Measurements from ENCODE around the gene MPP7.

MPP7 gene

DNA sequence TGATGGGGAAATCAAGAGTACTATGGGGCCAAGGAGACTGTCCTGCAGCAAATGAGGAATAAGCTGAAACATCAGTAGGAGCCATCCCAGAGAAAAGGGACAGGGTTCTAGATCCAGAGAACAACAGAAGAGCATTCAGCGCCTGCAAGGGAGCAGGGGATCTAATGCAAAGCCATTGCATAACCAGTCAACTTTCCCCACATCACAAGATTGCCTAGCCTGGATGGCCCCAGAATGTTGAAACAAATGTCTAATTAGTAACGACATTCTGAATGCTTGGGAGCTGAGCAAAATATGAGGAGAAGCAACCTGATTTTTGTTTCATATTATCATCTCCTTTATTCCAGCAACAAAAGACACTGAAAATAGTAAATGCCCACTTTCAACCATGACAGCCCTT is 2.7 kb upstream of the MPP7 start:
- no peak for DNase-seq (ENCODE audit: low read depth)

DNA sequence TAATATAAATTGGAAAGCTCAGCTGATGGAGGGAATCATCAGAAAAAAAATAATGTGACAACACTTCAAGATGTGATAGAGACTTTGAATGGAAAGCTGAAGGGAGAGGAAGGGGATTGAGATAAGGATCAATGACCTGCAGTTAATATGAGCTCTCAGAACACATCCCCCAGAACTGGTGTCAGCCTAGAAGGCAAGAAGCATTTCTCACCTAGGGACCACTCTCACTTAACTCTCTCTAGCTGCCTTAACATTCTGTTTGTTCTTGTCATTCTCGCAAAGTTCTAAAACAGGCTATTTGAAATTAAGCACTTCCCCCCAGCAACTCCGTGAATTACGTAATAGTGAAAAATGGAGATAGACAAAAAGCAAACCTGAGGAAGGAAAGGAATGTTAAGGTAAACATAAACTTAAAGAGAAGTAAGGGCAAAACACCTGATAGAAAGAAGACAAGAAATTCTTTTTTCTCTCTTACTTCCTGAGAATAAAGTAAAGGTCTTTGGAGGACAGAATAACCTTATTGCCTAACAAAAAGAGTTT is 1.2 kb upstream of the MPP7 start:
- DNase-seq (ENCODE audit: low read depth), result no peak

DNA sequence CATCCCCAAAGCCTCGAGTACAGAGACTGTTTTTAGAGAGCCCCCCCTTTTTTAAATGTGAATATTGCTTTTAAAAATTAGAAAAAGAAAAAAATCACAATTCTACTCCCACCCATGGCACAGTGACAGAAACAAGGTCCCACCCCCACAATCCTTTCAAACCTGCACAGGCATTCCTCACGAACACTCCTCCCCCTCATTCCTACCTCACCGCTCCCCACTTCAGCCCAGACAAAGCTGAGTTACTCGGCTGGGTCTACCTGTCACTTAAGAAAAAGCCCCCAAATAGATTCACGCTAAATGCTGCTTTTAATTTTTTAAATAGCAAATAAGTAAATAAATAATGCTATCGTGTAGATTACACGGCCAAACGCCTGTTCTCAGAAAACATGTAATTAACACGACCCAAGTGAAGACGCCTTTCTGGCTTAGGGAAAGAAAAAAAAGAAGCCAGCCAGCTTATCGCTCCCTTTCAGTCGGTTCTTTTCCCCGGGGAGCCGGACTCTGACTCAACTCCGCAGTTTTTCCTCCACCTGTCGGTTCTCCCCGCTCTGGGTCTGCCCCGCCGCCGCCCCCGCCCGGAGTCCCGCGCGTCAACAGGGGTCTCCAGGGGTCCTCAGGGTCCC is 739 bp downstream of the MPP7 start:
- DNase-seq (ENCODE audit: low read depth), result no peak

DNA sequence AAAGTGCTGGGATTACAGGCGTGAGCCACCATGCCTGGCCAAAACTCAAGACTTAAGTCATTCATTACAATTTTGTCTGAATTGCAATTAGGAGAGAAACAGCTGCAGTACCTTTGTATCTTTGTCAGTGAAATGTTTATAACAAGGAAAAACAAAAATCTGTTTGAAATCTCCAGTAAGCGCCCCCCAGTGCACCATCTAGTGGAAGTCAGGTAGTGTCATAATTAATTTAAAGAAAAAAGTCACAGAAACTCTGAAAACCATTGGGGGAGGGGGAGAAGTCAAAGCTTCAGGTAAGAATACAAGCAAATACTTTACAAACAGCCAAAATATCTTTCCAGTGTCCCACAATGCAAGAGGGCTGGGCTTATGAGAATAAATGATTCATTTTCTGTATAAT is 2.8 kb downstream of the MPP7 start:
- no peak for DNase-seq (ENCODE audit: low read depth)

DNA sequence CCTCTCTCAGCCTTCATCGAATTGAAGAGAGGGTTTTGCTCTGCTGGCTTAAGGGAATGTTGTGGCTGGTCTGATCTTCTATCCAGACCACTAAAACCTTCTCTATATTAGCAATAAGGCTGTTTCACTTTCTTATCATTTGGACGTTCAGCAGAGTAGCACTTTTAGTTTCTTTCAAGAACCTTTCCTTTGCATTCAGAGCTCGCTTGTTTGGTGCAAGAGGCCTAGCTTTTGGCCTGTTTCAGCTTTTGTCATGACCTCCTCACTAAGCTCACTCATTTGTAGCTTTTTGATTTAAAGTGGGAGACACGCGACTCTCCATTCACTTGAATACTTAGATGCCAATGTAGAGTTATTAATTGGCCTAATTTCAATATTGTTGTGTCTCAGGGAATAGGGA is 3.9 kb downstream of the MPP7 start:
- no peak for DNase-seq (ENCODE audit: low read depth)

DNA sequence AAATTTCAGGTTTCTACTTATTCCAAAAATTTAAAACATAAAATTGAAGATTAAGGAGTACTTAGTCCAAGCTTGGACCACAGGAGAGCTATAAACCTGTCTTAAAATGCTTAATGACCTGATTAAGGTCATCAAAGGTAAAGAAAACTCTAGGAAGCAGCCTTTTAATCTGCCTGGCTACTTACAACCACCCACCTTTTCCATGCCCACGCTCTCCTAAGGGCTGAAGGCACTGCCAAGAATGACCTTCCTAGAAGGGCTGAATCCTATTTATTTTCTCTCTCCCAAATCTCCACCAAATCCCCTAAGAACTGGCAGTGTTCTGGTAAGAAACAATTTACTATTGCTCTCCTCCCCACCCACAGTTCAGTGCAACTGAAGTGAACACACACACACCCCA is 6.8 kb downstream of the MPP7 start:
- DNase-seq (ENCODE audit: low read depth), result no peak

DNA sequence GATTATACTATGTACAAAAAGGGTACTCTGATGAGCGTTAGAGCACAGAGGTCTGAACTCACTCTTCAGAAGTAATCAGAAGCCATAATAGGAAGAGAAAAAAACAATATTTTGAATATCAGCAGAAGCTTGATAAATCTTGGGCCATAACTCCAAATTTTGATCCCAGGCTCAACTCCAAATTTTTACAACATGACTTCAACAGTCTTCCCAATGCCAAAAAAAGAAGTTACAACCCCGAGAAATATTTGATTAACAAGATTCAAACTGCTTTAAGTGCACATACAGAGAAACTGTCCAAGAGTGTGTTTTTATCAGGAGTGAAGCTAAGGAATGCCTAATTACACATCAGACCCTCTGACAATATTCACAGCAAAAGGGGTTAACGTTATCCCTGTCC is 7.5 kb downstream of the MPP7 start:
- no peak for DNase-seq (ENCODE audit: low read depth)

DNA sequence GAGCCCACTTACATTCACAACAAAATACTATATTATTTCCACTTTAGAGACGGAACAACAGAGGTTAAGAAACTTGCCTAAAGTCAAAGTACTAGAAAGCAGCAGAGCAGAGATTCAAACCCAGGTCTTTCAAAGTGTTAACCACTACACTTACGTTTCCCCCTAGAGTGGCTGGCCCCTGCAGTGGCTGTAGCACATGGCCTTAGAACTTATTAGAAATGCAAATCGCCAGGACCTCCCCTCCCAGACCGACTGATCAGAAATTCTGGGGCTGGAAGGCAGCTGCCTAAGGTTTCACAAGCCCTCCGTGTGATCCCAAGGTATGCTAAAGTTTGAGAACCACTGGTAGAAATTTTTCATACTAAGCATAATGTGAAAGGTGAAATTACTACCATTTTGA is 8.1 kb downstream of the MPP7 start:
- no peak for DNase-seq (ENCODE audit: low read depth)

DNA sequence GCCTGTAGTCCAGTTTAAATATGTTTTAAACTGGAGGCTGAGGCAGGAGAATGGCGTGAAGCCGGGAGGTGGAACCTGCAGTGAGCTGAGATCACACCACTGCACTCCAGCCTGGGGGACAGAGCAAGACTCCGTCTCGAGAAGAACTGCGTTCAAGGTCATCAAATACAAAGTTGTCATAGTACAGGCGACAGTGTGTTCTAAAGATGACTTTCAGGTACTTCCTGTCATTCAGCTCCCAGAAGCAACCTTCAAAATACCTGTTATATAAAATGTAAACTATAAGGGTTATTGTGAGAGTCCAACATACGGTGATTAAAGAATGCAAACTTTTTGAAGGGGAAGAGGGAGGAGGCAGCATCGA is 8.7 kb downstream of the MPP7 start:
- DNase-seq (ENCODE audit: low read depth), result no peak

DNA sequence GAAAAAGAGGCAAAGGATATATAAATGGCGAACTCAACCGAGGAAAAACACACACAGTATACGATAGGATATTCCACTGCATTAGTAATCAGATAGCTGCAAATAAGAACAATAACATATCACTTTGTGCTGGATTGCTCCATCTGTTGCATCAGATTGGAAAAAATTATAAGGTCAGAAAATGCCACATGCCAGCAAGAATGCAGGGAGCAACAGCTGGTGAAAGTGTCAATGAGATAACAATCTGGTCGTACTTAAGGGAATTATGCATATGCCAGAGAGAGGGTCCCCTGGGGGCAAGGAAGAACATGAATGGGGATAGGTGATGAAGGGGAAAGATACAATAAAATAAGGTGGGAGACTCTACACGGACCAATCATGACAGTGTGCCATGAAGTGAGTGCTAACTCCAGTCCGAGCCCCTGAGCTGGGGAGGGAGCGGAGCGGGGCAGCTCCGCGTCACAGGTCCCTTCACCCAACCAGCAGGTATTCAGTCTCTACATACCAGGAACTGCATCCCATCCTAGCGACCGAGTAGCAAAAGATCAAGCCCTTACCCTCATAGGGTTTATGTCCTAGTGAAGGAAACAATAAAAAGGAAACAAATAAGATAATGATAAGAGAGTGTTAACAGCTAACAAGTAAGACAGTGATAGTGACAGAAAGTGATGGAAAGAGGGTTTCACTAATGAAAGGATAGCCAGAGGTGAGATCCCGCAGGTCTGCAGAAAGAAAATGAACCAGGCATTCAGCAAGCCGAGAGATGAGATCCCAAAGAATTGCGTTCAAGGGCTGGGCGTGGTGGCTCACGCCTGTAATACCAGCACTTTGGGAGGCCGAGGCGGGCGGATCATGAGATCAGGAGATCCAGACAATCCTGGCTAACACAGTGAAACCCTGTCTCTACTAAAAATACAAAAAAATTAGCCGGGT is 9.4 kb downstream of the MPP7 start:
- no peak for DNase-seq (ENCODE audit: low read depth)

DNA sequence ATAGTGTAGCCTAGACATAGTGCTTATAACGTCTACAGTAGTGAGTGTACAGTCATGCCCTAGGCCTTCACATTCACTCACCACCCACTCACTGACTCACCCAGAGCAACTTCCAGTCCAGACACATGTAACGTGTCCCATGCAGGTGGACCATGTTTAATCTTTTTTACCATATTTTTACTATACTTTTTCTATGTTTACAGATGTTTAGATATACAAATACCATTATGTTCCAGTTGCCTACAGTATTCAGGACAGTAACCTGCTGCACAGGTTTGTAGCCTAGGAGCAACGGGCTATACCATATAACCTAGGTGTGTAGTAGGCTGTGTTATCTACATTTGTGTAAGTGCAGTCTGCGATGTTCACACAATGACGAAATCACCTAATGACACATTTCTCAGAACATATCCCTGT is 11.0 kb downstream of the MPP7 start:
- DNase-seq (ENCODE audit: low read depth), result no peak

DNA sequence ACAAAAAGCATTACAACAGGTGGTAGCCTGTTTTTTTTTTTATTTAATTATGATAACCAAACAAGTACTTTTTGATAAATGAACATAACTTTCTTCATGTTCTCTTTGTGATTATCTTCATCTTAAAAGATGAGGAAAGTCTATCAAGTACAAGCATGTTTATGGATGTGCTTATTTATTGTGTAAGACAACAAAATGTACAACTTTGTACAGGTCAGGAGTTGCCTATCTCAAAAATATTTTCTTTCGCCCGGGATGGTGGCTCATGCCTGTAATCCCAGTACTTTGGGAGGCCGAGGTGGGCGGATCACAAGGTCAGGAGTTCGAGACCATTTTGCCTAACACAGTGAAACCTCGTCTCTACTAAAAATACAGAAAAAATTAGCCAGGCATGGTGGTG is 17.0 kb downstream of the MPP7 start:
- DNase-seq (ENCODE audit: low read depth), result no peak

DNA sequence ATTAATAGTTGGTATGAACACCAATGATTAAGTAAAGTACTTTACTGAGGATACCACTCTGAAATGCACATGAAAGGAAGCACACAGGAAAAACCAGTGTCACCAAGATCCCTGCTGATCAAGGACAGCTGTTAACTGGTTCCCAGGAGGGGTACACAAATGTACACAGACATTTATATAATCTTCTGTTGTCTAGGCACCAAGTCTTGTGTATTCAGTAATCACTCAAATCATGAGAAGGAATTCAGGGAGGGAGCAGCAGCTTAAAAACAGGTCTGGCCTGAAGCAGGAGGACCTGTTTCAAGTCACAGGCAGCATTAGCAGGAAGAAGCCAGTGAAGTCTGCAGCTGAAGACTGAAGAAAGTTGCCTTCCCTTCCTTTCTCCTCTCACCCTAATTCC is 18.7 kb downstream of the MPP7 start:
- no peak for DNase-seq (ENCODE audit: low read depth)

DNA sequence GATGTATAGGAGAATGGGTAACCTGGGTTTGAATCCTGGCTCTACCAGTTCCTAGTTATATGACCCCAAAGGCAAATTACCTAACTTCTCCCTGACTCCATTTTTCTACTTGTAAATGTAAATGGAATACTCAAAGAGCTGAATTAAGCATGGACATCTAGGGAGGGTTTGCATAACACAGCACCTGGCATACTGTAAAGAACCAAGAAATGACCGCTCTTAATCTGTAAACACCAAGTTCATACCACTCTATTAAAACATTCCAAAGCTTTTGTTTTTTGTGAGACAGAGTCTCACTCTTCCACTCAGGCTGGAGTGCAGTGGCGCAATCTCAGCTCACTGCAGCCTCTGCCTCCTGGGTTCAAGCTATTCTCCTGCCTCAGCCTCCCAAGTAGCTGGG is 19.6 kb downstream of the MPP7 start:
- no peak for DNase-seq (ENCODE audit: low read depth)

DNA sequence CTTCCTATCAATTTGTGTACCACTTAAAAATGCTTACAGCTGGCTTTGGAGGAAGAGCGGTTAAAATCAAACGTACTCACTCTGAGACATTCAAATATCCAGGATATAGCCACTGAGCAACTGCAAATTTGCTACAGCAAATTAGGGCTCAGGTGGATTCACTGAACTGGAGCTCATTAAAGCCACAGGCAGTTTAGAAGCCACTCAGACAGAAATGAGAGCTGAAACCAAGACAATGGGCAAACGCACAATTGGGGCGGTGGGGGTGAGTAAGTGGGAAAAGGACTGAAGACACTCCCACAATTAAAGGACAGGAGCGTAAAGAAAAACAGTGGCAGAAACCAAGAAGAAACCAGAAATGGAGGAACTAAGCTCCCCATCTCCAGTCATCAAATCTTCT is 20.5 kb downstream of the MPP7 start:
- no peak for DNase-seq (ENCODE audit: low read depth)

DNA sequence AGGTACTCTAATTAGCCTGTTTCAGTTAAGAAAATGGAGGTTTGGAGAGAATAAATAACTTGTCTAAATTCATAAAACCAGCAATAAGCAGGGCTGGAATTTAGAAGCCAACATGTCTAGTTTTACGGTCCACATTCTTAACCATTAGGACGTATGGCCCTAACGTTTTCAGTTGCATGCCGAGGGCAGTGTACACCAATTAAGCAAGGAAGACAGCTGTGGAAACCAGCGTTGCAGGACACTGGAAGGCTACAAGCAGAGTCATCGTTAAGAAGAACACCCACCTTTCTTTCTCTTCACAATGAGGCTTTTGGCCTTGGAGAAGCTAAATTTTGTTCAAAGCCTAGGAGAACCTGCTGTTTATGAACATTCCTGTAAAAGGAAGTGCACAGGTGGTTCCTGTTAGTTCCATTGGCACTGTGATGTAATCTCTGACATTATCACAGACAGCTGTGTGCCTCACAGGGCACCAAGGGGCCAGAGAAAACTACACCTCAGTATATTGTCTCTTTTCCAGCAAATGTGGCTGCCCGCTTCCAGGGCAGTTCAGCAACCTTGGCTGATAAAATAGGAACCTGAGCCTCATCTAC is 21.0 kb downstream of the MPP7 start:
- no peak for DNase-seq (ENCODE audit: low read depth)

DNA sequence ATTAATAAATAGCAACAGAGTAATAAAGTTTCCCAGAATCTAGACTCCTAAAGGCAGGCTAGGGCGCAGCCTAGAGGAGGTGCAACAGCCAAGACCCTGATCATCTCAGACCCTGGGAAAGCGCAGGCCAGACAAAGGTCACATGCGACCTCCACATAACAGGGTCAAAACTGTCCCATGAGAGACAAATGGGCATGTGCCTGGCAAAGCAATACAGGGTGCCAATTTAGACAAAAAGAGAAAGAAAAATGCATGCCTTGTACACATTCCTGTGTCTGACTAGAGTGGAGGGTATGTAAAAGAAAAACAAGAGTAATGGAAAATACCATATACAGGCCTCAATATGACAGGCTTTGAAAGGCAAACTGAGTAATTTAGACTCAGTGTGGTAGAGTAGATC is 22.2 kb downstream of the MPP7 start:
- no peak for DNase-seq (ENCODE audit: low read depth)

DNA sequence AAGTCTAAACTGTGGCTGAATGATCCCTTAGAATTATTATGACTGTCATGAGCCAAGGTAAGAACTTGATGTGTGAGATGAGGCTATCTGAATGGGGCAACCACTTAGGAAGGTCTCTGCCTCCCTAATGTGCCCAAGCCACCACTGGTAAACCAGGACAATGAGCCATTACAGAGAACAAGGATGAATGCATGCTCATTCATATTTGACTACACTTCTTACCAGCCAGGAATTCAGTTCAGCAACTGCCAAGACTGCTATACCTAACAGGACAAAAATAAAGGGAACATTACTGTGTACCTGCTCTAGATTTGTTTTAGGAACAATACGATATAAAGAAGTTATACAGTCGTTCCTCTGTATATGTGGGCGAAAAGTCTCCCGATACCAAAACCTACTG is 23.0 kb downstream of the MPP7 start:
- DNase-seq (ENCODE audit: low read depth), result no peak

DNA sequence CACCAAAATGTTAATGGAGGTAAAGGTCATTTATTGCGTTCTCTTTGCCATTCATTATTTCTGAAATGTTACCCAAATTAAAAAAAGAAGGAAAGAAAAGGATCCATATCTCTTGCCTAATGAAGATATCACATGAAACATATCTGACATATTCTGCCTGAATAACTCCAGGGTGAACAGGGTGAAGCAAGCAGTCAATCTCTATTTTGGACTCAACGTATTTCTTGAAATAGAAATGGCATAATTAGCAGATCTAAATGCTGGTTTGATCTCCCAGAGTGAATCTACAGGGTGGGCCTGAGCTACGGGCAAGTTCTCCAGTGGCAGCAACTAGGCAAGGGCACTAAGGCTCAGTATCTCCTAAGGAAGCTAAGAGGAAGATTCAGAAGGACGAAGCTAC is 24.0 kb downstream of the MPP7 start:
- no peak for DNase-seq (ENCODE audit: low read depth)

DNA sequence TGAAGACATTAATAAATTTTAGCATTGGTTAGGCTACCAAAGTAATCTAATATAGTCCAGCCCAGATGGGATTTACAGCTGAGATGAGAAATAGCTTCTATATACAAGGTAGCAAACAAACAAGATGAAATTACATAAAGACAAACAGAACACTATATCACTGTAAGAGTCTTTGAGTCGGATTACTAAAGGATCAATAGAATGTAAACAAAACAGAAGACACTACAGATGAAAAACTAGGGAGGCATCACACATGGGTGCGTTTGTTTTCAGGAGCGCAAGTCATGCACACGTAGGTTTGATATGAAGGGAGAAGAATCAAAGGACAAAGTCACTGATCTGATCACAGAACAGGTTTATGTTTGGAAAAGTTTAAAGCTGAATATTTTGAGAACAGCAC is 26.5 kb downstream of the MPP7 start:
- no peak for DNase-seq (ENCODE audit: low read depth)

DNA sequence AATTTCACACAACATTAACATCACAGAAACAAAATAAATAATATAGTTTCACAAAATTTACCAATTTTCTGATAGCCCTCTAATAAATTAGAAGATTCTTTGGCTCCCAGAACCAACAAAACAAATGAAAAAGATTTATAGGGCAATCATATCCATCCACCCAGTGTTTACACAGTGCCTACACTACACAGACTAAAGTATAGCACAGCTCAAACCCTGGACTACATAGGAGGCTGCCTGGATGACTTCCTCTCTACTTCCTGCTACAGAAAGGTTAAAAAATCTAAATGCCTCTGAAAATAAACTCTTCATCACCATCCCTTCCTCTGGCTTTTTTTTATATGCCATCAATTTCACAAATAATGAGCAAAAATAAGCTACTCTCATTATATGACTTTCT is 28.4 kb downstream of the MPP7 start:
- DNase-seq (ENCODE audit: low read depth), result no peak

DNA sequence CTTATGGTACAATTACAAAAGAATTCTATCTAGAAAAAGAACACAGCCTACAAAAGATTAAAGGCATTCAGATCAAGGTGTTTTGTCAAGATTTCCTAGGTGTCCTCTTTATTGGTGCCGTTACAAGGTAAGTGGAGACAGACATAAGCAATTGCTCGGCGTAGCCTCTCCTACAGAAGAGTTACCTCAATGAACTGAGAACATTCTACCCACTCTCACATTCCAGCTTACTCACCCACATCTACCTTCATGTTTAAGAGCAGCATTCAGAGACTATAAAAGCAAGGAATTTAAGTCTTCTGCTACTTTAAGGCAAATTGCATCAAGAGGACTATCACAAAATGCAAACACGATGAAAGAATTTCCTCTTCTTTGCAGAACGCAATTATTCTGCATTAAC is 29.5 kb downstream of the MPP7 start:
- no peak for DNase-seq (ENCODE audit: low read depth)

DNA sequence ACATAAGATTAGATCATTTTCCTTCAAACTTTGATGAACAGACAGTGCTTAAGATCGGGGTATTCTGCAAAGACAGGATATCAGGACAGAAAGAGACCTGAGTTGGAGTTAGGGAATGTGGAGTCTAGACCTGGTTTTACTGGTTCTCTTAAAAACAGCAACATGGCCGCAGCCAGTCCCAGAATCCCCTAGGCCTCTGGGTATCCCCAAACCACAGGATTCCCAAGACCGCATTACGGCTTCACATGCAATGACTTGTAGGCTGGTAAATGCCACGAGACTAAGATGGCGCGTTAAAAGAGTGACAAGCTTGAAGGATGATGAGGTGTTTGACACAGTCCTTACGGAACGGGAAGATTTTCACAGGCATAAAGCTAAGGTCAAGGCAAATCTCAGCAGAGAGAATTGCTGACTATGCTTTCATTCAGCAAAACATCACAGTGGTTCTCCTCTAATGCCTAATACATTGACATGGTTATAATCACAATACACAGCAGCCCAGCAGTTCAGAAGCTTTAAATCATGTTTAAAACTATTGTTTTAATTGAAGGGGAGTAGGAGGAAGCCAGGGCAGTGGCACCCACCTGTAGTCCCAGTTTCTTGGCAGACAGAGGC is 32.9 kb downstream of the MPP7 start:
- no peak for DNase-seq (ENCODE audit: low read depth)

Data from stimulated activated CD8-positive, alpha-beta memory T cell treated with anti-CD3 and anti-CD28 coated beads, Interleukin-15, amount 100 ng/mL, for 24 hours (primary cell).